Measurements from ENCODE around the gene CORO6.
A peak's percentile ranks its signal among the peaks of the same experiment; 100 is the strongest.

The CORO6 gene

GRCh38 chr17:29568331-29569244, 54.1 kb downstream of the CORO6 start, which contains the start of gene TP53I13:
TP53I13 (plus strand) TSS chr17:29568701; CDS start chr17:29568759, 58 bp downstream.
- Mint-ChIP-seq H3K36me3 (ENCODE audit: low read depth) (peaks cover 23% of the 10 kb centered on the region), H3K4me1 (ENCODE audit: low read depth) (peaks cover 35% of the 10 kb centered on the region)

GRCh38 chr17:29567554-29568330, 55.0 kb downstream of the CORO6 start:
- Mint-ChIP-seq H3K4me3 (peak overlapping the region; percentile 92), H3K4me1 (ENCODE audit: low read depth) (peaks cover 35% of the 10 kb centered on the region), H3K36me3 (ENCODE audit: low read depth) (peaks cover 23% of the 10 kb centered on the region), H3K27me3 (ENCODE audit: low read depth) (no peaks in the 10 kb centered on the region), H3K27ac (peak overlapping the region; percentile 97), H3K9me3 (no peaks in the 10 kb centered on the region)
- peak; percentile 83 for DNase-seq (ENCODE audit: low spot score)

More at GRCh38 chr17:29568331-29569244, 54.1 kb downstream of the CORO6 start, which contains the start of gene TP53I13:
- Mint-ChIP-seq H3K27ac (peak within 1 kb of the TSS; percentile 97), H3K27me3 (ENCODE audit: low read depth) (no peaks in the 10 kb centered on the region), H3K4me3 (peak within 1 kb of the TSS; percentile 92), H3K9me3 (no peaks in the 10 kb centered on the region)
- peak; percentile 88 for DNase-seq (ENCODE audit: low spot score)

- Mint-ChIP-seq H3K27me3 (ENCODE audit: low read depth) (no peaks in the 10 kb centered on the region), H3K4me1 (ENCODE audit: low read depth) (peaks cover 35% of the 10 kb centered on the region), H3K36me3 (ENCODE audit: low read depth) (peaks cover 28% of the 10 kb centered on the region), H3K4me3 (peak overlapping the region; percentile 92), H3K27ac (peak overlapping the region; percentile 97), H3K9me3 (no peaks in the 10 kb centered on the region)
- no peak for DNase-seq (ENCODE audit: low spot score)
These were observed 55.5 kb downstream of the CORO6 start for GRCh38 chr17:29567304-29567553.

- DNase-seq (ENCODE audit: low spot score), result peak; percentile 84
- Mint-ChIP-seq H3K4me1 (ENCODE audit: low read depth) (peaks cover 35% of the 10 kb centered on the region), H3K4me3 (peak within 1 kb of the TSS; percentile 97), H3K27me3 (ENCODE audit: low read depth) (no peaks in the 10 kb centered on the region), H3K9me3 (no peaks in the 10 kb centered on the region), H3K27ac (peak within 1 kb of the TSS; percentile 97), H3K36me3 (ENCODE audit: low read depth) (peaks cover 33% of the 10 kb centered on the region)
These were observed 56.0 kb downstream of the CORO6 start, which contains the start of gene ABHD15 for GRCh38 chr17:29566473-29567303. ABHD15 (minus strand) TSS chr17:29567037; CDS start chr17:29566966, 71 bp downstream.

GRCh38 chr17:29565643-29566472, 56.9 kb downstream of the CORO6 start:
- peak overlapping the region; percentile 97 for H3K27ac Mint-ChIP-seq
- H3K27me3 Mint-ChIP-seq (ENCODE audit: low read depth), result no peaks in the 10 kb centered on the region
- no peaks in the 10 kb centered on the region for H3K9me3 Mint-ChIP-seq
- peak overlapping the region; percentile 97 for H3K4me3 Mint-ChIP-seq
- H3K36me3 Mint-ChIP-seq (ENCODE audit: low read depth), result peaks cover 30% of the 10 kb centered on the region
- peaks cover 32% of the 10 kb centered on the region for H3K4me1 Mint-ChIP-seq (ENCODE audit: low read depth)
- peak; percentile 60 for DNase-seq (ENCODE audit: low spot score)
